ENCODE measurements around the gene PARD3B.
"Not testable (repeated sequence)": the region's sequence is repeated elsewhere in the genome, so short reads cannot be mapped to it uniquely, and the experiment has no call there.

Gene PARD3B

GRCh38 chr2:205193125-205193835 is 648.0 kb downstream of the PARD3B start:
- DNase-seq (ENCODE audit: low read depth in 2 of 2): no peak

GRCh38 chr2:205193836-205194228 is 648.6 kb downstream of the PARD3B start:
- no peak for DNase-seq (ENCODE audit: low read depth in 2 of 2)

- DNase-seq (ENCODE audit: low read depth in 2 of 2): no peak
These were observed 652.3 kb downstream of the PARD3B start for GRCh38 chr2:205197468-205198139.

GRCh38 chr2:205198140-205198525 is 652.9 kb downstream of the PARD3B start:
- DNase-seq (ENCODE audit: low read depth in 2 of 2): no peak

- no peak for DNase-seq (ENCODE audit: low read depth in 2 of 2)
These were observed 654.0 kb downstream of the PARD3B start for GRCh38 chr2:205199165-205199850.

- no peak for DNase-seq (ENCODE audit: low read depth in 2 of 2)
These were observed 665.2 kb downstream of the PARD3B start for GRCh38 chr2:205210494-205210893.

GRCh38 chr2:205212357-205212756 is 667.1 kb downstream of the PARD3B start:
- no peak for DNase-seq (ENCODE audit: low read depth in 2 of 2)

- DNase-seq (ENCODE audit: low read depth in 2 of 2): no peak
These were observed 670.8 kb downstream of the PARD3B start for GRCh38 chr2:205216092-205216491.

GRCh38 chr2:205216580-205216979 is 671.3 kb downstream of the PARD3B start:
- DNase-seq (ENCODE audit: low read depth in 2 of 2): no peak

- no peak for DNase-seq (ENCODE audit: low read depth in 2 of 2)
These were observed 671.7 kb downstream of the PARD3B start for GRCh38 chr2:205217004-205217403.

GRCh38 chr2:205218056-205218455 is 672.8 kb downstream of the PARD3B start:
- no peak for DNase-seq (ENCODE audit: low read depth in 2 of 2)

GRCh38 chr2:205218816-205219215 is 673.5 kb downstream of the PARD3B start:
- not testable (repeated sequence) for DNase-seq (ENCODE audit: low read depth in 2 of 2)

- DNase-seq (ENCODE audit: low read depth in 2 of 2): no peak
These were observed 675.3 kb downstream of the PARD3B start for GRCh38 chr2:205220559-205220958.

GRCh38 chr2:205232086-205232485 is 686.8 kb downstream of the PARD3B start:
- DNase-seq (ENCODE audit: low read depth in 2 of 2): no peak

GRCh38 chr2:205235434-205235833 is 690.2 kb downstream of the PARD3B start:
- DNase-seq (ENCODE audit: low read depth in 2 of 2): no peak

GRCh38 chr2:205237524-205237923 is 692.2 kb downstream of the PARD3B start:
- no peak for DNase-seq (ENCODE audit: low read depth in 2 of 2)

GRCh38 chr2:205245001-205245400 is 699.7 kb downstream of the PARD3B start:
- DNase-seq (ENCODE audit: low read depth in 2 of 2): no peak

- no peak for DNase-seq (ENCODE audit: low read depth in 2 of 2)
These were observed 700.4 kb downstream of the PARD3B start for GRCh38 chr2:205245652-205246051.

GRCh38 chr2:205259121-205259520 is 713.8 kb downstream of the PARD3B start:
- no peak for DNase-seq (ENCODE audit: low read depth in 2 of 2)

GRCh38 chr2:205261516-205262020 is 716.3 kb downstream of the PARD3B start:
- DNase-seq (ENCODE audit: low read depth in 2 of 2): no peak

- no peak for DNase-seq (ENCODE audit: low read depth in 2 of 2)
These were observed 722.0 kb downstream of the PARD3B start for GRCh38 chr2:205267323-205267722.

- DNase-seq (ENCODE audit: low read depth in 2 of 2): no peak
These were observed 725.4 kb downstream of the PARD3B start for GRCh38 chr2:205270689-205271088.

GRCh38 chr2:205273148-205273547 is 727.9 kb downstream of the PARD3B start:
- no peak for DNase-seq (ENCODE audit: low read depth in 2 of 2)

Data from stimulated activated CD4-positive, alpha-beta T cell treated with anti-CD3 and anti-CD28 coated beads, Interleukin-12 subunit alpha, Interleukin-12 subunit beta, amount 100 ng/mL, for 24 hours (primary cell).